Muscle of back (tissue), 11 donors: Measurements from ENCODE around the gene CEP295NL. TPM values are rescaled to one million over a fixed set of nuclear protein-coding genes. Genes with fewer than 3 reads are reported as not detected.
"Not testable (repeated sequence)": the region's sequence is repeated elsewhere in the genome, so short reads cannot be mapped to it uniquely, and the experiment has no call there.

ENCODE experiments used
- DNase-seq, 3 donors: peaks; one replicate each; pipeline versions ENCODE4 v3.0.0 to v3.0.0-alpha.2; 2013
- polyA plus RNA-seq, 10 donors: library from polyadenylated mRNA; unstranded; fragments of 120-200 nt; gene quantifications; one replicate each; pipeline ENCODE4 v1.2.1, GENCODE V29; 2013; ENCODE audit not compliant: insufficient read length in 10 of 10

CEP295NL gene
- polyA plus RNA-seq, 10 donors, result 0.09 to 0.69 (median 0.40) TPM; not detected in 1

DNA sequence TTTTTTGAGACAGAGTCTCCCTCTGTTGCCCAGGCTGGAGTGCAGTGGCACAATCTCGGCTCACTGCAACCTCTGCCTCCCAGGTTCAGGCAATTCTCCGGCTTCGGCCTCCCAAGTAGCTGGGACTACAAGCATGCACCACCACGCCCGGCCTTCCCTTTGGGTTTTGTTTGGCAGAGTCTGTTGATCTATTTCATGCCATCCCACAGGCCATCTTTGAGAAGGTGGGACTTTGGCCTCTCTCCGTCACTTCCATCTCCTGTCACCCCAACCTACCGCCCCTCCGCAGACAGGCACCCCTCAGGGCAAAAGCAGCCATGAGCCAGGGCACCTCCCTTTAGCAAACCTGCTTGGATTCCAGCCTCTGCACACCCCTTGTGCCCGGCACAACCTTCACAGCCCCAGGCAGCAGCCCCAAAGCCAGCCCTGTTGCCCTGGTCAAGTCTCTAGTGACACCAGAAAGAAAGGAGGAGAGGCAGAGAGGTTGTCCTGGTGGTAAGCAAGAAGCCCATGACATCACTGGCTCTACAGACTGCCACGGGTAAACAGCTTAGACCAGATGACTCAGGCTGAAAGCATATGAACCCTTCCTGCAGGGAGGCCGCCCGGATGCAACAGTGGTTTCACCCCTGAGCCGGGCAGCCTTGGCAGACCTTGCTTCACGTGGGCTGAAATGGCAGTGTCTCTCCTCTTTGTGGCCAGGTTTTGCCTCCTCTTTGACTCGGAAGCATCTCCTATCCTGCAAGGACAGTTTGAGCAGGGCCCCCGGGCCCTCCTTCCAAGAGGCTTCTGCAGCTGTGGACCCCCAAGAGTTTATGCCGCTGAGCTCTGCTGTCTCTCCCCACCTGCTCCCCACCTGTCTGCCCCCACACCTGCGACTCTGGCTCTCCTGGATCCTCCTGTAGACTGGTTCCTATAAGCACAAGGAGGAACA, 30.3 kb upstream of the CEP295NL start:
- peak in 2 of 3 donors; percentile 72 to 83 for DNase-seq

DNA sequence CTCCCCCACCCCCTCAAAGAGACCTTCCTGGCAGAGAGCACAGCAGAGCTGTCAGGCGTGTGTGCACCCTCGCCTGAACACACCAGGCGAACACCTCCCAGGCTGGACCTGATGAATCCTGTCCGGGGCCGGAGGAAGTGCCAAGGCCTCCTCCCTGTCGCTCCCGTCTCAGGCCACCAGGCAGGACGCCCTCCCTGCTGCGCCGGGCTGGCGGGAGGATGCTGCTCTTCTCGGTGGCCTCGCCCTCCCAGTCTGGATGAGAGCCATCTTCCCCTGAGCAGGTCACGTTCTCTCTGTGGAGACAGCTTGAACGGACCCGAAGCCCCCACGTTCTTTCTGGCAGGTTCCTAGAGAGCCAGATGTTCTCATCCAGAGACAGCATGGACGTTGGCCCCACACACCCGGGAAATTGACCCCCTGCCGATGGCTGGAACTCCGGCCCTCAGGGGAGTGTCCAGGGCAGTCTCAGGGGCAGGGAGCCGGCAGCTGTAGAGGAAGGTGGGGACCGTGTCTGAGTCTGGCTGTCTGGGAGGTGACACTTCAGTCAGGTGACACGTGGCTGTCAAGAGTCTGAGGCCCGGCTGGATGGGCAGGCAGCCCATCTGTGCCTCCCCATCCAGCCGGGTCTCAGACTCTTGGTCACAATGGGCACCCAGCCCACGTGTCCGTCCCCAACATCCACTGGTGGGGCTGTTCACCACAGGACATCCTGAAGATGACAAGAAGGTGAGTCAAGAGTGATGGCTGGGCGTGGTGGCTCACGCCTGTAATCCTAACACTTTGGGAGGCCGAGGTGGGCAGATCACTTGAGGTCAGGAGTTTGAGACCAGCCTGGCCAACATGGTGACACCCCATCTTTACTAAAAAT, 27.1 kb upstream of the CEP295NL start:
- no peak for DNase-seq

DNA sequence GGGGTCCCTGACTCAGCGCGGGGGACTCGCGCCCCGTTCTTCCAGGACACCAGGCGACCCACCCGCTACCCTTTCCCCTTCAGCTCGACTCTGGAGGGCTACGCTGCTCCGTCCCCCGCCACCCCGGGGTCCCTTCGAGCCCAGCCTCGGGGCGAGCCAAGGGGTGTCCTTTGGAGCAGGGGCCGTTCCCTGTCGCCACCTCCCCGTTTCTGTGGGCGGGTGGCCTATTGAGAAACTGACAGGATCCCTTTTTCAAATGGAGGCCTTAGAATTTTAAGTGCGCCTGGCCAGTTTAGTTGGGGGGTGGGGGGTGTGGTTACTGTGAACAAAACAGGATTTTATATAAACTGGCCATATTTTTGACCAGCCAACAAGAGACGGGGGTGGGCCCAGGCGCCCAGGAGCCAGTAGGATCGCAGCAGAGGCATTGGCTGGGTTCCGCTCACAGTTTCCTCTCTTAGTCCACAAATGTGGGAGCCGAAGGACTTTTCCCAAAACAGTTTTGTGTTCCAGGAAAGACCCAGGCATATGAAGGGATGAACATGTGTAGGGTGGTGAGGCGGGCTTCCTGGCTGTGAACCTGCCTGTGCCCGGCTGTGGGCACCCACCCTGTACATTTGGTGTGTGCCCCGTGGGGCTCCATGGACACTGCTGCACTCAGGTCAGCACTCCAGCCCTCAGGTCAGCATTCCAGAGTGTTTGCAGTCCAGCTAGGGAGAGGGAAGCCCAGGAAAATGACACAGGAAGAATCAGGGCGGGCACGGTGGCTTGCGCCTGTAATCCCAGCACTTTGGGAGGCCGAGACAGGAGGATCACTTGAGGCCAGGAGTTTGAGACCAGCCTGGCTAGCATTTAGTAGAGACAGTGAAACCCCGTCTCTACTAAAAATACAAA, 22.9 kb upstream of the CEP295NL start:
- peak; percentile 71 to 95 (median 87) for DNase-seq

DNA sequence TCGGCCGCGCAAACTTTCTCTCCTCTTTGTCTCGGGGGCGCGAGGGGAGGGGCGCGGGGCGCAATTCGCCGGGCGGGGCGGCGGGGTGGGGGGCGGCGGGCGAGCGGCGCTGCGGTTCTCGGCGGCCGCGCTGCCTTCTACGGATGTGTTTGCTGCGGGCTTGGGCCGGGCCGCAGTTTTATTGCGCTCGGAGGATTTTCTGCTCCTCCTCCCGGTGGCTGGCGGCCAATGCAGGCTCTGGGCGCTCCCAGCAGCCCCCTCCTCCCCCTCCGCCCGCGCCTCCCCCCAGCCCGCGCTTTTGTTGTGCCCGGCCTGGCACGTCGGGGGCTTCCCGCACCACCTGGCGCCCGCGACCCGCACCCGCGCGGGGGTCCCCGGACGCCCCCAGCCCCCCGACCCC, 22.2 kb upstream of the CEP295NL start, which contains the start of gene TIMP2:
TSS of gene TIMP2 (minus strand) at position 154 of the 400 bp plus-strand sequence. CDS start 299 bp downstream, outside the sequence.
- DNase-seq, result peak; percentile 86 to 95 (median 93)

DNA sequence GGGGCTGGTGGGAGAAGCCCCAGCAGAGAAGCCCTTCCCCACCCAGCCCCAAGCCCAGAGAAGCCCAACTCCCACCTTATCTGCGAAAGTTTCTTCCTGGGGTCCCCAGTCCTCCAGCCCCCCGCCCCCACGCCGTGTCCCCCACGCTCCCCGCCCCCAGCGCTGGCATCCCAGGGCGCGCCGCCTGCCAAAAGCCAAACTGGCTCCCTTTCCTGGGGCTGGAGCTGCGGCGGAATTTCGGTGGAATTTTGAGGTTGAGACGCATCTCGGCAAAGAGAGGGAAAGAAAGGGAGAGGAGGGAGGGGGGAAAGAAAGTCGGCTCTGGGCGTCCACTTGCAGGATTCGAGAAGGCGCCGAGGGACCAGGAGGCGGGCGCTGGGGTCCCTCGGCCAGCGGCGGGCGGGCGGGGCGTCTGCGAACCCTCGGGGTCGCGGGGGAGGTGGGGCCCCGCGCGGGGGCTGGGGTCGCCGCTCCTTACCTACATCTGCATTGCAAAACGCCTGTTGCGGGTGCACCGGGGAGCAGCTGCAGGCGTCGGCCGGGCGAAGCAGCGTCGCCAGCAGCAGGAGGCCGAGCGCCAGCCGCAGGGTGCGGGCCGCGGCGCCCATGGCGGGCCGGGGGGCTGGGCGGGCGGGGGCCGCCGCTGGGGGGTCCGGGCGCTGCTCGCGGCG, 21.6 kb upstream of the CEP295NL start:
- DNase-seq, result peak in 1 of 3 donors; percentile 71

DNA sequence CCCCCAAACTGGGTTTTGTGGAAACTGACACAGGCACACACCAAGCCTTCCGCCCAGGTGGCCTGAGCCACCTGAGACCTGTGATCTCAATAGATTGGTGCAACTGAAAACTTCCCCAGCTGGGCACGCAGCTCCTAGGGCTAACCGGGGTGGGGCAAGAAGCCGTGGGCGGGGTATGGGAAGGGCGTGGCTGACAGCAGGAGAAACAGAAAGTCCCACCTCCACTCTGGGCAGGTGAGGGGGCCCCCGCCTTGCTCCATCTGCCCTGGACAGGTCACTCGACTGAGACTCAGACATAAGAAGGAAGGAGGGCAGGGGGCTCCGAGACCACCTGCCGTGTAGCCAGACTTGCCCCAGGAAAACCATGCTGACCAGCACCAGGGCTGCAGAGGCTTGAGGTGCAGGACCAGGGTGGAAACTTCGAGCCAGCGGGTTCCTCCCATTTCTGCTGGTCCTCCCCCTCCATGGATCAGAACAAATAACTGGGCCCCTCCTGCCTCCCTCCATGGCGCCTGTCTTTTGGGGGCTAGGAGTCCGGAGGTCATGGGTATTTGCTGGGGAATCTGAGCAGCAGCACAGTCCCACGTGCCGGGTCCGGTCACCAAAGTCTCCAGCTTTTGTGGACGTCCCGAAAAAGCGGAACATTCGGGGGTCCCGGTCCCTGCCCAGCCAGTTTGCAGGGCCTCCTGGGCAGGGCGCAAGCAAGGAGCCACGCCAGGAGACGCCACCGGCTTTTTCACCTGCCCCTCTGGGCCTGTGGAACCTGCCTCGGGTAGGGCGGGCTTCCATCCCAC, 20.9 kb upstream of the CEP295NL start:
- DNase-seq, result peak in 1 of 3 donors; percentile 53

DNA sequence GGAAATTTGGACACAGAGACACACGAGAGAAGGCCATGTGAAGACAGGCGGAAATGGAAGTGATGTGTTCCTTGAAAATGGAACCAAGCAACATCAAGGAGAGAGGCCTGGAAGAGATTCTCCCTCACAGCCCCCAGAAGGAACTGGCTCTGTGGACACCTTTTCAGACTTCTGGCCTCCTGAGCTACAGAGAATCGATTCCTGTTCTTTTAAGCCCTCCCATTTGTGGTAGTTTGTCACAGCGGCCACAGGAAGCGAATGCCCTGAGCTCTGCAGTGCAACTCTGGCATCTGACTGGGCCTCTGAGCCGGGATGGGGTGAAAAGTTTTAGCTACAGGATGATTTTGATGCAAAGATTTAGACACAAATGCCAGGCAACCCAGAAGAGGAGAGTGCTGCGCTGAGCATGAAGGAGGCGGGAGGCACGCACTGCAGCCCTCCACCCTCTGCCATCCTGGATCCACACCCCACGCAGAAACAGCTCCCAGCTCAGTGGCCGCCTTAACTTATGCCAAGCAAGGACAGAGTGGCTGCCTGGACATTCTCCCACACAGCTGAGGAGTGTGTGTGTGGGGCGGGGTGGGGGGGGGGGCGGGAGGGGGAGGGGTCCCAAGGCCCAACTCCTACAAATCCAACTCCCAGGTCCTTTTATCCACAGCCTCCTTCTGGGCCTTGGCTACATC, 20.0 kb upstream of the CEP295NL start:
- no peak for DNase-seq

DNA sequence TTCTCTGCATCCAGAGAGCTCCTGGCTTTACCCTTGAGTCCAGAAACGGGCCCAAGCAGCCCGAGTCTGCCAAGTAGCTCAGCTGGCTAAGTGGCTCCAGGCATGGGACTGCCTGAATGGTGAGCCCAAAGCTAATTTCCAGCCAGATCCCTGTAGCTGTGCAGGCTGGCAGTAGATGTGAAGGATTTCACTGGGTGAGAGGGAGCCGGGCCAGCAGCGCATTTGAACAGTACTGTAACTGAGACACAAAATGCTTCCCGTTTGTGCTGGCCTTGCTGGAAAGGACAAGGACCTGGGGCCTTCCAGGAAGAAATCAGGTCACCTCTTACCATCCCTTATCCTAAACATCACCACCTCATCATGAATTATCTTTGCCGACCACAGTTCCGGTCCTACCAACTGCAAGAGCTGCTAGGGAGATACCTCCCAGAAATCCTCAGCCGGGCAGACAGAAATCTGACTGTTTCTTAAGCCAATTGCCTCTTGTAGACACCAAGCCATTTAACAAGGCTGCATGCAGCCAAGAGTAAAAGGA, 18.5 kb upstream of the CEP295NL start:
- DNase-seq, result peak in 1 of 3 donors; percentile 60

DNA sequence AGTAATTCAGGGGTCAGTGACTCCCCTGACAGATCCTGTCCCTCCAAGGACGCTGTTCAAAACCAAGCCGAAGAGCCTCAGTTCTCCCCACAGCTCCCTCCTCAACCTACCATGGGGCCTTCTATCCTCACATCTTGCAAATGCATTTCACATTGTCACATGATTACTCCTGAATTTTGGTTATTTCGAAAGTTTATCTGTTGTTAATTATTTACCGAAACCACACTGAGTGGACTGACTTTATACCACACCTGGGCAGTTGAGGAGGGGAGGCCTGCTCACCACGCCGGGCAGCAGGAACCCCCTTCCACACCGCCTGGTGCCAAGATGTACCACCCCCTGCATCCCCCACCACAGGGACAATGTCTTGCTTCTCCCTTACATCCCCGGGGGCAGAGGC, 17.5 kb upstream of the CEP295NL start:
- DNase-seq, result no peak

DNA sequence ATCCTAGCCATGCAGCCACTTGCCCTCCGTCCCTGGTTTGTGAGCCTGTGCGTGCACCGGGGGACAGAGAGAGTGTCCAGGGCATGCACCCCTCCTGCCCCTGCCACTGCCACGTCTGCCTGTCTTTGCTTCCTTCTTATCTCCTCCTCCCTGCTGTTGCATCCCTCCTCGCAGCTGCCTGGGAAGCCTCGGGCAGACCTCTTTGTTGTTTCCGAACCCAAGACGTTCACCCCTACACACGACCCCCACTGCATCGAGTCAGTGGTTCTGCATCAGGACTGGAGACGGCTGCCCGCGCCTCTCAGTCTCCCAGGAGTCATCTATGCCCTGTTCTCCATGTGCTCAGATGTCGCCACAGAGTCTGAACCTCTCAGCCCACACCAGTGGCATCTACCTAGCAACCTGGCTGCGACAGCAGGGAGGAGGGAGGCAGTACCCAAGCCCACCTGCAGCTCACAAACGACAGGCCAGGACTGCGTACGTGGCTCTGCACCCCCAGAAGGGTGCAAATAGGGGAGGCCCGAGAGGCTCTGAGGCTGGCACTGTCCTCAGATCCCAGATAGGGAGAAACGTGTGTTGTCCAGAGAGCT, 17.0 kb upstream of the CEP295NL start:
- DNase-seq, result no peak

DNA sequence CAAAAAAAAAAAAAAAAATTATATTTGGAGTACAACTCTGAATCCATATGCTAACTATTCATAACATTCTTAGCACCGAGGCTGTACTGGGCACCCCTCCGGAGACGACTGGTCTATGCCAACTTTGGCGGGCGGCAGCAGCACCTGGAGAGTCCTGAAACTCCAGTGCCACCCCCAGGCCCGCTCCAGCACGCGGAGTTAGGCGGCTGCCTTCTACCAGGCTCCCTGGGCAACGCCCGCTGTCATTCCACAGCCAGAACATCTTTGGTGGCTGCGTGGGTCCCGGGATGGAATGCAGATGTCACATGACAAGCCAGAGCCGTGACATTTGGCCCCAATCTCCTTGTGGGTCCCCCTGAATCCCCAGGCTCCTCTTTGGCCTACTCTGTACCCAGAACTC, 16.0 kb upstream of the CEP295NL start:
- DNase-seq, result no peak

DNA sequence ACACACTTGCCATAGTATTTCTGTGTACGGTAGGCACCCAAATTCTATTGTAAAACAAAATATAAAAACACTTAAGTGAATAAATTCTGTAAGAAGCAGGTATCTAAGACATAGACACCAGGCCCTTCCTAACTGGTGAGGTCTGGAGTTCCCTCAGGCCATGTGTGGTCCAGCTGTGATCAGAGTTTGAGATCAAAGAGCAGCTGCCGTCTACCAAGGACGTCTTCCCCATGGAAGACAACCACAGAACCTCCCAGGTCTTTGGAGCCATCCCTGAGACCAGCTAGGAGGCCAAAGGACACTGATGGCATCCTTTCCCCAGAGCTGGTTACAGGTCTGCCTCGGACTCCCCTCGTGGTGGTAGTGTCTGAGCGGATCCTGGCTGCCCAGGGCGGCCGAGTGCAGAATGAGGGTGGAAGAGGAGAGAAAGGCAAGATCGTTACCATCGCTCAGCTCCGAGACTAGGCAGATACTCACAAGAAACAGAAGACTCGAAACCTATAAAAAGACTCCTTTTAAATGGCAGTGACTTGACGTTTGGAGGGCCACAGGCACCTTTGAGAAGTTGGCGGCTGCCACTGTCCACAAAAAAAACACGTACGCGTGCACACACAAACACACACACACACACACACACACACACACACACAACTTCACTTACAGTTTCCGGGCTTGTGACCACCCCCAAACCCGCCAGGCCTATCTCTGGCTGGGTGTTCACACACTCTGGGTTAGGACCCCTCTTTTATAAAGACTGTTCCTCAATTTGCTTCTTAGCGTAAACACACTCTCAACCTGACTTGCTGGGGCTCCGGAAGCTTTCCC, 14.7 kb upstream of the CEP295NL start:
- no peak for DNase-seq

DNA sequence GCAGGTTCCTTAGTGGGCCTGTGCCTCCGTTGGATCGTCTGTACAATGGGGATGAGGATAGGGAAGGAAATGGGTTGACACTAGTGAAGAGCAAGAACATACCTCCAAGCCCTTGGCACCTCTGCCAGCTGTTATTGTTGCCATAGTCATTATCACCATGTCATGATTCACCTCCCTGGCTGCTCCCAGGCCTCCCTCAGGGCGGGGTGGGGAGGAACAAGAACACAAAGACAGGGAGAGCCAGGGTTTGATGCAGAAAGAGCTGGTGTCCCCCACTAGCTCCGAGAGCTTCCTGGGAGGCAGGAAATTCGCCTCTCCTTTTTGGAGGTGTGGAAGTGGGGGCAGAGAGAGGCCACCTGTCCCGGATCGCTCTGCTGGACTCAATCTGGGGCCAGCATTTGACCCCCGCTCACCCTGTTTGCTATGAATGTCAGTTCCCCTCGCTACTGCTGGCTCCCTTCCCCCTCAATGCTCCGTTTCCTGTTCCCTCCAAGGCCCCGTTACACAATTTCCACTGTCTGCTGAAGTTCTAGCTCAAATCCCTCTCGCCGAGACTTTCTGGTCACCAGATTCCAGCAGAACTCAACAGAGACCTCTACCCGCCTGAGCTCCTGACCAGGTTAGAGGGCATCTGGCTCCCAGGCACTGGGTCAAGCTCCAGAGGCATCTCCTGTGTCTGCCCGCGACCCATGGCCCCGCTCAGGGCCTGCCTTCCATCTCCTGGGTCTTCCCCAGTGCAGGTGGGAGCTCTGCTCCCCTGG, 13.1 kb upstream of the CEP295NL start:
- peak in 1 of 3 donors; percentile 75 for DNase-seq

DNA sequence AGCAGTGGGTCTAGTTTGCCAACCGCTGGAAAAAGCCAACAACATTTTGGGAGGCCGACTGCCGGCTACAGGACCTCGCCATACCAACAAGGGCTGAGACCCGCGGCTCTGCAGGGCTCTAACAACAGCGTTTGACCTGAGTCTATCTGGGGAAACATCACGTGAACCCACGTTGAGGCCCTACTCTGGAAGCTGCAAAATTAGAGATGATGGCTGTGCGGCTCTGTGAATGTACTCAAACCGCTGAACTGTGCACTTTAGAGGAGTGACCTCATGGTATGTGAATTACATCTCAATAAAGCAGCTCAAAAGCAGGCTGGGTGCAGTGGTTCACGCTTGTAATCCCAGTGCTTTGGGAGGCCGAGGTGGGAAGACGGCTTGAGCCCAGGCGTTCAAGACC, 10.1 kb upstream of the CEP295NL start:
- DNase-seq, result no peak

DNA sequence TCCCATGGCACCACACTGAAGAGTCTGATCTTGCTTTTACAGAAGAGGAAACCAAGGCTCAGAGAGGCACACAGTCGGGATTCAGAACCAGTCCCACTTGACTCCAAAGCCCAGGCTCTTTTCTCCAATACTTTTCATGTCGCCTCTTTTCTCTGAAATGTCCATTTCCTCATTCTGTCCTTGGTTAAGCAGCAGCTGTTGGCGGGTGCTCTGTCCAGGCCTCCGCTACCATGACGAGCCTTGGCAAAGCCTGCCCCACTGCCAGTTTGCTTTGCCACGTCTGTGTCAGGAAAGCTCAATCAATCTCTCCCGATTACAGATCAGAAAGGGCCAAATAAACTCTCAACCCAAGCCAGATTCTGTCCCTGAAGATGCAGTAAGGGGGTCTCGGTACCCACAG, 9.1 kb upstream of the CEP295NL start:
- DNase-seq, result no peak

DNA sequence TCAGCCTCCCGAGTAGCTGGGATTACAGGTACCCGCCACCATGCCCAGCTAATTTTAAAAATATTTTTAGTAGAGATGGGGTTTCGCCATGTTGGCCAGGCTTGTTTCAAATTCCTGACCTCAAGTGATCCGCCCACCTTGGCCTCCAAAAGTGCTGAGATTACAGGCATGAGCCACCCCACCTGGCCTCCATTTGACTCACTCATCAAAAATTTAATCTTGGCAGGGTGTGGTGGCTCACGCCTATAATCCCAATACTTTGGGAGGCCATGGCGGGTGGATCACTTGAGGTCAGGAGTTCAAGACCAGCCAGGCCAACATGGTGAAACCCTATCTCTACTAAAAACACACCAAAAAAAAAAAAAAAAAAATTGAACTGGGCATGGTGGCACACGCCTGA, 8.5 kb upstream of the CEP295NL start:
- not testable (repeated sequence) for DNase-seq
